Stimulated activated CD4-positive, alpha-beta T cell treated with anti-CD3 and anti-CD28 coated beads, Interleukin-2, amount 100 ng/mL, for 4 hours (primary cell): ENCODE measurements around the gene TMCC3.
"Not testable (repeated sequence)": the region's sequence is repeated elsewhere in the genome, so short reads cannot be mapped to it uniquely, and the experiment has no call there.

Experiments used
- DNase-seq: peaks from one replicate; pipeline ENCODE4 v3.0.0-alpha.2; 2020; ENCODE audit warnings: low read depth

Gene TMCC3

DNA sequence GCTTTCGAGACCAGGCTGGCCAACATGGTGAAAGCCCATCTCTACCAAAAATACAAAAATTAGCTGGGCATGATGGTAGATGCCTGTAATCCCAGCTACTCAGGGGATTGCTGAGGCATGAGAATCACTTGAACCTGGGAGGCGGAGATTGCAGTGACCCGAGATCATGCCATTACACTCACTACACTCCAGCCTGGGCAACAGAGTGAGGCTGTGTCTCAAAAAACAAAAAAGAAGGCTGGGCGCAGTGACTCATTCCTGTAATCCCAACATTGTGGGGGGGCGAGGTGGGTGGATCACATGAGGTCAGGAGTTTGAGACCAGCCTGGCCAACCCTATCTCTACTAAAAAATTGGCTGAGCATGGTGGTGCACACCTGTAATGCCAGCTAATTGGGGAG lies 49.0 kb downstream of the TMCC3 start:
- not testable (repeated sequence) for DNase-seq

DNA sequence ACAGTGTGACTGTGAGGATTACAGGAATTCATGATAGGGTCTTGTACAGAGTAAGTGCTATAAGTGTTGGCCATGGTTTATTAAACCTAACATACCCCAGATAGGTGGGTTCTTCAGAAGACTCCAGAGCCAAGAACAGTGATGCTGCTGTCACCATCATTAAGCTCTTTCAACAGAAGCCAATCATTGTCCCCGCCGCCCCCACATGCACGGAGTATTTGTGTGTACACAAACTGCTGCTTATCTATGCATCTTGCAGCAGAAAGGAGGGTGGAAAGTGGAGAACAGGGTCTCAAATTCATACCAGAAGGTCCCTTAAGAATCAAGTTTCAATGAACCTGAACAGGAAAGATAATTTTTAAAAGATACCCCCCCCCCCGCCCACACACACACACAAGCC lies 51.2 kb downstream of the TMCC3 start:
- no peak for DNase-seq

DNA sequence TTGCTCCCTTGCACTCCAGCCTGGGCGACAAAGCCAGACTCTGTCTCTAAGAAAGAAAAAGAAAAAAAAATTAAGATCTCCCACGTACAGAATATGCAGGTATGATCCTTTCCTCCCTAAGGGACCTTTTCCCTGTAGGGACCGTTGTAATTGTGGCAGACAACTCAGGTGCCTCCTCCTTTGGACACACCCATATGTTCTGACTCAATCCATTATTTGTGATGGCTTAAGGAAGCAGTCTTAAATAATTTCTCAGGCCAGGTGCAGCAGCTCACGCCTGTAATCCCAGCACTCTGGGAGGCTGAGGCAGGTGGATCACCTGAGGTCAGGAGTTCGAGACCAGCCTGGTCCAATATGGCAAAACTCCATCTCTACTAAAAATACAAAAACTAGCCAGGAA lies 53.1 kb downstream of the TMCC3 start:
- no peak for DNase-seq

DNA sequence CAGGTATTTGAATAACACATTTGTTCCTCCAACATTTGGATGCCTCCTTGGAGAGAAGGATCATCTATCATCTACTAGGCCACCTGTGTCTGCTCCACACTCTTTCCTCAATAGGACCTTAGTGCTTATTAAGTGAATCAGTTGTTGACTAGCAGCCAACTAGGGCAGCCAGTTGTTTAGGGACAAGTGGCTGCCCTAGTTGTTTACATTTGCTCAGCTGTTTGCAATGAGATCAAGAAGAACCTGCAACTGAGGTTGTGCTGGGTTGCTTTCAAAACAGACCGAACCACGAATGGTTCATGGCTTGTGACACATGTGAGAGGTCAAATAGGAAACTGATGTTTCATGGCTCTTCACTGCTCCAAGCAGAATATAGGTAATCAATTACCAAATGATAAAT lies 53.8 kb downstream of the TMCC3 start:
- no peak for DNase-seq

DNA sequence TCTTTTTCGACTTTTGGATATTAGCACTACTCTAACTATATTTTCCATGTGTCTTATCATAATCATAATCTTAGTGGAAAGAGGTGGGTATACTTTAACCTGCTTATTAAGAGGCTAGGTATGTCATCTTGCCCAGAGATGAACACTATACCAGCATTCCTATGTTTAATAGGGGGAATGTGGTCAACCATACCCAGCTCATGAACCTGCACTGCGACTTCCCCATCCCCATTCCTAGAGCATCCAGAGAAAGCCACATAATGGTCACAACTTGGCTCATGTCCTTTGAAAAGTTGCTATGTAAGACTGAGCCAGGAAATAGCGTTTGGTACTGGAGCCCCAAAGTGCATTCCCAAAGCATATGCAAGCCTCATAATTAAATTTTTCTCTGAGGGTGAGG lies 55.2 kb downstream of the TMCC3 start:
- DNase-seq: no peak

DNA sequence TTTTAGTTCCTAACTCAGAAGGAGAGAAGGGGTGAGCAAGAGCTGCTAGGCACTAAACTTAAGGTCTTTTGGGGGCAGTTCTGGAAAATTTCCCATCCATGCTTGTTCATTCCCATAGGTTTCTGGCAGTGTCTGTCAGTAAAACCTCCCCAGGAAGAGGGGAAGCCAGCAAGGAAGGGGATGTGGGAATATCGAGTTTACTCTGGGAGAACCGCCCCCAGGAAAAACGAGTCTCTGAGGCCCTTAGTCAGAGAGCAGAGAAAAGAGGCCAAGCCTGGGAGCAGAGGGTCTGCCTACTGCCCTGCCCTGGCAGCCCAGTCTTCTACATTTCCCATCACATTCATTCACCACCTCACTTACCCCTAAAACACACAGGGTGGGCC lies 55.9 kb downstream of the TMCC3 start:
- DNase-seq: no peak

DNA sequence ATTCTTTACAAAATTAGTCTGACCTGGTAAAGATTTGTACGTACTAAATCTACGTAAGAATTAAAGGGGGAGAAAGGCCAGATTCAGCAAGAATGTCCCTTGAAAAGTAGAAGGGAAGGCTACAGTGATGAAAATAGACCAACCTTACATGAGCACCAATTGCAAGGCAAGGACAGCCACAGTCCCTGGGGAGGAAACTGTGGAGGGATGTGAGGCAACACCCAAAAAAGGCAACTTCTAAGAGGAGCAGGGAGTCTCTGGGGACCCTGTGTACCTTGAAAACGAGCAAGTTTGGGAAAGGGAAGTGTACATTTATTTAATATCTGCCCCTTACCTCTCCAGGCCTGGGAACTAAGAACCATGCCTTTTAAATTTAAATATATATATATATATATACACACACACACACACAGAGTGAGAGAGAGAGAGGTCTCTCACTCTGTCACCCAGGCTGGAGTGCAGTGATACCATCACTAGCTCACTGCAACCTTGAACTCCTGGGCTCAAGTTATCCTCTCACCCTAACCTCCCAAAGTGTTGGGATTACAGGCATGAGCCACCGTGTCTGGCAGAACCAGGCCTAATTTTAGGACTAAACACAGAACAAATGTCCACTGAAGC lies 56.4 kb downstream of the TMCC3 start:
- DNase-seq: no peak

DNA sequence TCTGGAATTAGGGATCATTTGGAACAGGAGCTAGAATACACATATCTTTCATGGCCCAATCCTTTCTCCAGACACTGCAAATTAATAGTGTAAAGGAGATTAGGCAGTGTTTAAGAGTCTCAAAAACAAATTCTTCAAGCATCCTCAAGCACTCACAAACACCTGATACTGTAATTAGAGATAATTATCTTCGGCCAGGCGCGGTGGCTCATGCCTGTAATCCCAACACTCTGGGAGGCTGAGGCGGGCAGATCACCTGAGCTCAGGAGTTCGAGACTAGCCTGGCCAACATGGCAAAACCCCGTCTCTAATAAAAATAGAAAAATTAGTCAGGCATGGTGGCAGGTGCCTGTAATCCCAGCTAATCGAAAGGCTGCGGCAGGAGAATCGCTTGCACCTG lies 57.6 kb downstream of the TMCC3 start:
- DNase-seq: not testable (repeated sequence)

DNA sequence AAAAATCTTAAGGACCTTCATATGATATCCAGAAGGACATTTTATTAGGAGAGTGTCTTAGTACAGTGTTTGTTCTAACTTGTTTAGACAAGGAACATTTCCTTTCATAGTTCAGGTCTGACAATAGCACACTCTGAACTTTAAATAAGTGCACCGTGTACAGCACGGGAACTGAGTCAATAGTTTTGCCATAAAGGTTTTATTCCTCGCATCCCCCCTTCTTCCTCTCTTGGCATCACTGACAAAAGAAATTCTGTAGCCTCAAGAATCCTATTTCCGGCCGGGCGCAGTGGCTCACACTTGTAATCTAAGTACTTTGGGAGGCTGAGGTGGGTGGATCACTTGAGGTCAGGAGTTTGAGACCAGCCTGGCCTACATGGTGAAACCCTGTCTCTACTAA lies 58.3 kb downstream of the TMCC3 start:
- no peak for DNase-seq

DNA sequence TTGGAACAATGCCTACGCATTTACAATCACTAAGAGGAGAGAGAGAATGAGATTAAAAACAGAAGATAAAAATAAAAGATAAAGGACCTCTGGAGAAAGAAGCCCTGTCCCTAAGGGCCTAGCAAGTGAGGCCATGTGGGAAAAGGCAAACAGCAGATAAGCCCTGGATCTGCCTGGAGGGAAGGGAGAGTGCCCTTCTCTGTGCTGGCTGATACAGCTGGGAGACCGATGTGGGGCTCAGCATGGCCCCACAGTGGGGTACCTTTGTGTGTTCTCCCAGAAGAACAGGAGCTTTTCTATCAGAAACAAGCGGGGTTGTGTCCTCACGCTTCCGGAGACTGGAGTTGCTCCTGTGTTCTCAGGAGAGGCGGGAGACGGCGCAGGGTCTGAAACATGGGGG lies 59.9 kb downstream of the TMCC3 start:
- DNase-seq: no peak

DNA sequence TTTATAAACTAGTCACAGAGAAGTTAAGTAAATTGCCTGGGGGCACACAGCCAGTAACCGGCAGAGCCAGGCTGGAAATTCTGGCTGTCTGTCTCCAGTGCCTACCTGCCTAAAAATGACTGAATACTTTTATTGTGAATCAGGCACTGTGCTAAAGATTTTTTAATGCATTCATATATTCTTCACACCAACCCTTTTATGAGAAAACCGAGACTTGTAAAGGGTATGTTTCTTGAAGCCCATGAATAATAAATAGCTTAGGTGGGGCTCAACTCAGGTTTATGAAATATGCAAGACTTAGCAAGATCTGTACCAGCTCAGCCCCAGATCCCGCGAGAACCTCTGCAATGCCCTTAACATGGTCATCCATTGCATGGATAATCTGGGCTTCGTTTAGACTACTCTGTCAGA lies 60.8 kb downstream of the TMCC3 start:
- DNase-seq: no peak

DNA sequence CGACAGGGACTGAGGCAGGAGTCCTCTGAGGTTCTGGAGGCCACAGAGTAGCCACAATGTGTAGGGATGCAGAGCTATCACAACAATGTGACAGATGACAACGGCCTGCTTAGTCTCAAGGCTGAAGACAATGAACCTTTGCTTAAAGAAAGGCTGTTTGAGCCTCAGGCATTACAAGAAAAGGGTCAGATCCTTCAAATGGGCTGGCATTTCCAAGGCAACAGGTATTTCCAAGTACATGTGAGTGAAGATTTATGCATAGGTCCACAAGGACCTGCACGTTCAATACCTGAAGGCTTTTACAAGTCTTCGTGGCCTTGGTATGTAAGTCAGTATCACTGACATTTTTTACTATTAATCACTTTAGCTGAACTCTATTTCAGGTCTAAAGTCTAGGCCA lies 62.0 kb downstream of the TMCC3 start:
- DNase-seq: no peak

DNA sequence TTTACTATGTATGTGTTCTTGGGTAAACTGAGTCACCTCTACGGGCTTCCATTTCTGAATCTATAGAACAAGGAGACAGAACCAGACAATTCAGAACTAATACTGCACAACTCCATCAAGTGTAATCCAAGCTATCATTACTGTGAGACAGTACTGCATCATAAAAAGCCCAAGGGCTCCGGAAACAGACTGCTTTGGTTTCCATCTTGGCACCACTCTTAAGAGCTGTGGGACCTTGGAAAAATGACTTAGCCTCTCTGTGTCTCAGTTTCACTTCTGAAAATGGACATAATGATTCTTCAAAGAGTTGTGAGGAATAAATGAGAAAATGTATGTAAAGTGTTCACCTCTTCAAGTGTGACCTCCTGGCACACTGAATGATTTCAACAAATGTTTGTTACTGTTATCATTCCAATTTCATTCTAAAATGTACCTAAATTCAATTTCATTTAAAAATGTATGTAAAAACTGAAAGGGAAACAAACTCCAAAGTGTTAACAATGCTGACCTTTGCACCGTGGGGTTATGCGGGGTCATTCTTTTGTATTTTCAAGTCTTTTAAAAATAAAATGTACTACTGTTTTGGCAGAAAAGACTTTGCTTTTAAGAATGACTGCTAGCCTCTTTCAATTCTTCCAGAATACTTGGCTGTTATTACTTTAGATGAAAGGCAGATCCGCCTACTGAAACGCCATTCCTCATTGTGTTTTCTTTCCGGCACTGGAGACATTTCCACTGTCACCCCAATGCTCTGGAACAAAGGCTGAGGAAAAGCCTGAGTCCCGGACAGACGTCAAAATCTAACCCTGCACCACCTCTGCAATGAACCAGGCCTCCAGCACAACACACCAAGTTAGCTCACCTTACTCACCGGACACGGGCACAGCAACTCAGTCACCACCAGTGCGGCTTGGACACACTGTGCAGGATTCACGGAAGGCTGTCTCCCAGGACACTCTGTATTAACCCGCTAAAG lies 62.8 kb downstream of the TMCC3 start:
- no peak for DNase-seq

DNA sequence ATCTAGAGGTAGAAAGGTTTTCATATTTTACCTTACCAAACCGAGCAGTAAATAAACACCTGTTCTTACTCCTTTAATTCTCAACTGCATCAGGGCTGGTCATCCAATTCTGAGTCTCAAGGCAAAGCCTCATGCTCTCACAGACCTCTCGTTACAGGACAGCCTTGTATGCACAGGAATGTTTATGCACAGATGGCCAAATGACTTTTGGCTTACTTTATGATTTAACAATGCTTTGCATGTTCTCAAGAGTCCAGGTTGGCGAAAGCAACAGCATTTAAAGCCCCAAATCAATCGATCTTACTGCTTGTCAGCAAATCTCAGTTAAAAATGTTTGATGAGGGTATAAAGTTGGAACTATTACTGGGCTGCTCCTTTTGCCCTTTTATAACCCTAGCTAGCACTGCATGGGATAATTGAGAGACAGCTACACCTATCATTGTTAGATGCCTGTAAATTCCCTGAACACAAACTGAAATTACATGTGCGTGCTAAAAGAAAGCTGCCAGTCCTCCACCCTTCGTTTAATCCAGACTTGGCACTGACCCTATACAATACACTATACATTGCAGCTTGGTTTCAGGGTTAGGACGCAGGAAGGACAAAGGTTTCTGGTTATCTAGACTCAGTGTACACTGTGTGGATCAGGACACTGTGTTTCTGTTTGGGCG lies 63.6 kb downstream of the TMCC3 start:
- DNase-seq: no peak

DNA sequence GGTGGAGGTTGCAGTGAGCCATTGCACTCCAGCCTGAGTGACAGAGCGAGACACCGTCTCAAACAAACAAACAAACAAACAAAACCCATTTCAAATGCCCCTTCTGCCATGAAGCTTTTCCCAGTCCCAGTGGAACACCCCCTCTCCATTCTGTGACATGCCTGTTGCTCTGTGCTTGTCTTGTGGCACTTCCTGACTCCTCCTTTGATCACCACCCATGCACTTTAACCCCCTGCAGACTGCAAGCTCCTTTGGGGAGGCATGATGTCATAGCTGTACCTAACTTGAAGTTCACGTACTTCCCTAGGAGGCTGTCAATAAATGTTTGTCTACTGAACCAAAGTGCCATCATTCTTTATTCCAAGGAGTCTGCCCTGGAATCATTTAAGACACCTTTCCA lies 64.7 kb downstream of the TMCC3 start:
- DNase-seq: no peak

DNA sequence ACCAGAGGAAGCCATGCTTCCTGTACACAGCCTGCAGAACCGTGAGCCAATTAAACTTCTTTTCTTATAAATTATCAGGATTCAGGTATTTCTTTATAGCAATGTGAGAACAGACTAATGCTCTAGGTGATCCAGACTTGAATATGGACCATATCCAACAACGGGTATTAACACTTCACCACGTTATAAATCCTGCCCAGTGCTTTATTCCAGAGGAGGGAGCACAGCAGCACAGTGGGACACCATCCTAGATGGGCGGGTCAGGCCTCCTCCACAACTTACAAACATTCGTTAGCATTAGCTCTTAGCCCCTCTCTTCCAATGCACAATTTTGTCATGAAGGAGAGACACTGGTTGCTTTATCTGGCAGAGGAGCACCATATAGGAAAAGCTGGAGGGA lies 66.0 kb downstream of the TMCC3 start:
- no peak for DNase-seq

DNA sequence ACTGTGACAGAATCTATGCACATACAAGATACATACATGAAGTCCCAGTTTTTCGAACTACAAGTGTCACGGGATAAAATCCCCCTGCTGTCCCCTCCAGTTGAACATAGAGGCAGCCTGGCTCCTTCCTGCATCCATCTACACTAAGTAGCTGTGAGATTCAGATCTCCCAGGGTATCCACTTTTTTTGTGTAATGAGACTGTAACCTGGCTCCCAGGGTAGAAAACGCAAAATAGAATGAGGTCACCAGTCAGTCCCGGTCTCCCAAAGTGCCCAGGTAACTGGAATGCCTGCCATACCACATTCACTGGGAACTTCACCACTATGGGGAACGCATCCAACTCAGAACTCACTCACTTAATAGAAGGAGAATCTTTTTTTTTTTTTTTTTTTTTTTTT lies 67.8 kb downstream of the TMCC3 start:
- DNase-seq: no peak

DNA sequence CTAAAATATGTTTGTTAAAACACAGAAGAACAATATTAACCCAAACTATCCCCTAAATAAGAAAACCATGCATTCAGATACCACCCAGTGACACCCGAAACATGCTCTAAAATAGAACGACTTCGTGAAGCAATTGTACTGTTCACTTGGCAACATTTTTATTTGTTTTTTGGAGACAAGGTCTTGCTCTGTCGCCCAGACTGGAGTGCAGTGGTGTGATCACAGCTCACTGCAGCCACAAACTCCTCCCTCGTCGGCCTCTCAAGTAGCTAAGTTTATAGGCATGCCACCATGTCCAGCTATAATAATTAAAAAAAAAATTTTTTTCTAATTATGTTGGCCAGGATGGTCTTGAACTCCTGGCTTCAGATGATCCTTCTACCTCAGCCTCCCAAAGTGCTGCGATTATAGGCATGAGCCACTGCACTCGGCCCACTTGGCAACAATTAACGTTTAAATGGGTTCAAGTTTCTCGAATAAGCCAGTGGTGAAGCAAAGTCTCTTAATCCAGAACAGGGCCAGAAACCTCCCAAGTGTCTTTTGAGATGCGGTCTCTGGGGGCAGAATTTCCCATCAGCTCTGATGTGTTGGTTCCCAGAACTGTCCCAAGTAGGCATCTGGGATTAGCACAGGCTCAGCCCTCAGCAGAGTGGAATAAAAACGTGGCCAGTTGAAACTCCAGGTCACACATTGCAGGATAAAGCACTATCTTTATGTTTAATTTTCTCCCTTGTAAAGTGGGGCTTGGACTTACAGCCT lies 74.5 kb downstream of the TMCC3 start:
- DNase-seq: no peak

DNA sequence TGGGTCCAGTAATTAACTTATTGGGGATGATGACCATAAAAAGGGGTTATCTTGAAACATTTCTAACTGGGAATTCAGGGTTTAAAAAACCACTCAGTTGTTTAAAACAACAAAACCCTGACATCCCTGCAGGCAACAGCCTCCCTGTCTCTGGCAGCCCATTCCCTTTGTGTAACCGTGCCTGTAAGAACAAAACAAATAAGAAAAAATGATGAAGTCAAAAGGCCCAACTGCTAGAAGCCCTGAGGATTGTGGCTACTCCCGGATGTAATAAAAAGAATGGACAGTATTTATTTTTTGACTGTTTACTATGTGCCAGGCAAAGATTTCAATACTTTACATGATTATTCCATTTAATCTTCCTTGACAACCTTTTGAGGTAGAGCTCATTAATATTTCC lies 75.3 kb downstream of the TMCC3 start:
- no peak for DNase-seq

DNA sequence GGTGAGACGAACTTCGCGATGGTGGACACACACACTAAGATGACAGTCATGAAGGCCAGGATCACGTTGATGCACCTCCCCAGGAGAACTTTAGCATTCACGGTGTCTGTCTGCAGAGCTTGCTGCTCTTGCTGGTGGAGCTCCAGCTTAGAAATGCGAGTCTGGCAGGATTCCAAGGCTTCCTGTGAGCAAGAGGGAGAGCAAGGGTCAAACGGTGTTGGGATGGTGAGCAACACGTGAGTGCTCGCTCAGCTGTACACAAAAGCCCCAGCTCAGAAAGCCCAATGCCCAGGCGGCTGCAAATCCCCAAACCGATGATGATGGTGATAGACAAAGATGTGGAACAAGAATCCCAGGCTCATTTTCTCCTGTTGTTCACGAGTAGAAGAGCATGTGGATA lies 78.8 kb downstream of the TMCC3 start:
- no peak for DNase-seq

DNA sequence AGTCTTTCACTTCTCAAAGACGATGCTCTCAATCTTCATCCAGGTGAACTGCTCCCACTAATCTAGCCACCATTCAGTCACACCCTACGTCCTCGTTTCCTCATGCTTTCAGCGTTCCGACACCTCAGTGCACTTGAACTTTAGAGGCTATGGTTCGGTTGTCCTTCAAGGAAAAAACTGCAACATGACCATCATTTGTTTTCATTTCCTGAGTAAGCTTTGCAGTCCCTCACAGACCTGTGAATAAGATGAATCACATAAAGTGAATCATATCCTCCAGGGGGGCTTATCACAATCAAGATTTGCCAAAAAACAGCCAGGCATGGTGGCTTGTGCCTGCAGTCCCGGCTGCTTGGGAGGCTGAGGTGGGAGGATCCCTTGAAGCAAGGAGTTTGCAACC lies 80.2 kb downstream of the TMCC3 start:
- no peak for DNase-seq

DNA sequence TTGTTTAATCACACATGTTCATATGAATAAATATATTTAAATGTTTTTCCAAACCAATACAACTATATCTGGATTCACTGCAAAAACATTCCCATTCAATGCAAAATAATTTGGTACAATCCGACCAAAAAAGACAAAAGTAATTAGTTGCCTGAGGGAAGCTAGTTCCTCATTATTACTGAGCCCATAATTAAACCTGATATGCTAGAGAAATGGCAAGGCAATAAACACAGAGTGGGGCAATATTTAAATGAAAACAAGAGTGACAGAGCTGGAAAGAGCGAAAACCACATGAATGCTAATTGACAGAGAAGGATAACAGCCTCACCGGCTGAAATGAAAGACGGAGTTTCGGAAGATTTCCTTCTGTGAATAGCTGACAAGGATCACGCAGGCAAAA lies 82.6 kb downstream of the TMCC3 start:
- no peak for DNase-seq
